Stimulated activated naive CD8-positive, alpha-beta T cell treated with anti-CD3 and anti-CD28 coated beads, Interleukin-15, Interleukin-2, amounts not matched to agents 100 ng/mL and 50 ng/mL, for 24 hours (primary cell): ENCODE measurements around the gene NBEAL2.
A peak's percentile ranks its signal among the peaks of the same experiment; 100 is the strongest.

Source experiments
- H3K27ac Mint-ChIP-seq: one replicate; pipeline ENCODE4 v1.8.0; 2021; ENCODE audit warnings: mild to moderate bottlenecking, mixed read lengths
- H3K27me3 Mint-ChIP-seq: one replicate; pipeline ENCODE4 v1.8.0; 2021; ENCODE audit warnings: mixed read lengths
- H3K36me3 Mint-ChIP-seq: one replicate; pipeline ENCODE4 v1.8.0; 2021; ENCODE audit warnings: low read depth, mixed read lengths
- H3K4me1 Mint-ChIP-seq: one replicate; pipeline ENCODE4 v1.8.0; 2021; ENCODE audit warnings: low read depth, mixed read lengths
- H3K4me3 Mint-ChIP-seq: one replicate; pipeline ENCODE4 v1.8.0; 2021; ENCODE audit warnings: mild to moderate bottlenecking, mixed read lengths
- H3K9me3 Mint-ChIP-seq: one replicate; pipeline ENCODE4 v1.8.0; 2021; ENCODE audit warnings: mixed read lengths

The NBEAL2 gene

DNA sequence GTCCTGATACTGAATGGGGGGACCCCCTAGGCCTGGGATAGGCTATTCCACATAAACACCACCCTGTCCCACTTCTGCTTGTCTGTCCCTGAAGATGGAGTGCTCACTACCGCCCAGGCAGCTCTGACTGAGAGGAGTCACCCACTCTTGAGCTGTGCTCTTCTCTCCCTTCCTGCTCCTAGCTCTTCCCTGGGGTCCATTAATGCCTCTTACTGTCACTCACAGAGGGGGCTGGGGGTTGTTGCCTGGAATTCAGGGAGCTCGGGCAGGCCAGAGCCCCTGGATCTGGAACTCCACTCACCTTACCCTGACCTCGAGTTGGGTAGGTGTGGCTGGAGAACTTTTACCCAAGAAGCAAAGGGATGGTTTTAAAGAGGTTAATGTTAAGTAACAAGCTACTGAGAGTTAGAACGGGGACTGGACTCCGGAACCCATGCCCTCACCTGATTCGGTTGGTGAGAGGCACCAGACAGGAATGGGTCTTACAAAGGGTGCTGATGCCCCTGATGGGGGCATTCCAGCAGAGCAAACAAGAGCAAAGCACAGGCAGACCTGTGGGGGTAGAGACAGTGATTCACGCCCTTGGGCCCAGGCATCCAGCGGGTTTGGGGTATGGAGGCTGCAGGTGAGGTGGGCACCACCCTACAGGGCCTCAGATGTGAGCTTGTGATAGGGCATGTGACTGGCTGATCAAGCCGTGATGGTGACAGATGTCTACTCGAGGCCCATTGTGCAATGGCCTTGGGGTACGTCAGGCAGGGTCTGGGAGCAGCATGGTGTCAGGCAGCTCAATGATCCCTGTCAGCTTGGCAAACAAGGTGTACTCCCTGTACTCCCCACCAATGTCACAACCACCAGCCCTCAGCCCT, 5.4 kb downstream of the NBEAL2 start:
- Mint-ChIP-seq H3K27ac (no peak overlapping the region), H3K4me3 (no peak overlapping the region), H3K9me3 (no peaks in the 10 kb centered on the region), H3K27me3 (no peaks in the 10 kb centered on the region), H3K36me3 (peaks cover 13% of the 10 kb centered on the region), H3K4me1 (peaks cover 76% of the 10 kb centered on the region)

DNA sequence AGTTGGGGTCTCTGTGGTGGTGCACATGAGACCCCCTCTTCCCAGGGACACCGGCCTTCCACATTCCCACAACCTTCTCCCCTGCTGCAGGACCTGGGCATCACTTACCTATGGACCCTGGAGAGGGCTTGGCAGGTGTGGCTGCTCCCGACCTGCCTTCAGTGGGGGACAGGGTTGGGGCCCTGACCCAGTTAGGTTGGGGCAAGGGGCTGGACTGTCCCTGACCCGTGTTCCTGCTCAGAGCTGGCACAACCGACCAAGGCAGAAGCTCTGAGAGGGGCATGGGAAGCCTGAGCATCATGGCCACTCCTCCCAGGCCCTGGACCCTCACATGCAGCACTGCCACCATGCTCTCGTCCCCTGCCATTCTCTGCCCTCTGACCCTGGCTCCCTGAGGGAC, 6.1 kb downstream of the NBEAL2 start:
- Mint-ChIP-seq H3K4me1 (peaks cover 79% of the 10 kb centered on the region), H3K4me3 (no peak overlapping the region), H3K36me3 (peaks cover 18% of the 10 kb centered on the region), H3K27me3 (no peaks in the 10 kb centered on the region), H3K9me3 (no peaks in the 10 kb centered on the region), H3K27ac (no peak overlapping the region)

DNA sequence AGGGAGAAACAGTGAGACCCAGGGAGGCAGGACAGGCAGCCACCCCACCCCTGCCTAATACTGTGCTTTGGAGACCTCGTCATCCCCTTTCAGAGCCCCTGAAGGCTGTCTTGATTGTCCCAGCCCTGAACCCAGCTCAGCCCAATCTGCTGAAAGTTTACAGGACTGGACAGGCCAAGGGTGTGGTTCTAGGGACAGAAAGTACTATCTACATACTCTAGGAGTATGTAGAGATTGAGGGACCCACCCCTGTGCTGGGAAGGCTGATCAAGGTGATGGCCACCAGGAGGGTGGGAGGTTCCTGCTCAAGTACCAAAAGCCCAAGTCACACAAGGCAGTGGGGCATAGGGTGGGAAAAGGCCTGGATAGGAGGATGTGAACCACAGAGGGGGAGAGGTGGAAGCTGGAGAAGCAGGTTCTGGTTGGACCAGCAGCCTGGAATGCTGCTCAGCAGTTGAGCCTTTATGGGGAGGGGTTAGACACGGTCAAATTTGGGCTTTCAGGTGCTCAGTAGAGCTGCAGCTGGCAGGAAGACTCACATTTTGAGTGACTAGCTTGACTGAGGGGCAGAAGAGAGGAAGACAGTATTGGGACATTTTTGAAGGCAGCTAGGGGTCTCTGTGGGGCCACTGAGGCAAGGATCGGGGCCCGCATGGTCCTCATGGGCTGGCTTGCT, 6.7 kb downstream of the NBEAL2 start:
- no peaks in the 10 kb centered on the region for H3K9me3 Mint-ChIP-seq
- peaks cover 18% of the 10 kb centered on the region for H3K36me3 Mint-ChIP-seq
- peaks cover 74% of the 10 kb centered on the region for H3K4me1 Mint-ChIP-seq
- no peaks in the 10 kb centered on the region for H3K27me3 Mint-ChIP-seq
- H3K27ac Mint-ChIP-seq: peak overlapping the region; percentile 90
- no peak overlapping the region for H3K4me3 Mint-ChIP-seq

DNA sequence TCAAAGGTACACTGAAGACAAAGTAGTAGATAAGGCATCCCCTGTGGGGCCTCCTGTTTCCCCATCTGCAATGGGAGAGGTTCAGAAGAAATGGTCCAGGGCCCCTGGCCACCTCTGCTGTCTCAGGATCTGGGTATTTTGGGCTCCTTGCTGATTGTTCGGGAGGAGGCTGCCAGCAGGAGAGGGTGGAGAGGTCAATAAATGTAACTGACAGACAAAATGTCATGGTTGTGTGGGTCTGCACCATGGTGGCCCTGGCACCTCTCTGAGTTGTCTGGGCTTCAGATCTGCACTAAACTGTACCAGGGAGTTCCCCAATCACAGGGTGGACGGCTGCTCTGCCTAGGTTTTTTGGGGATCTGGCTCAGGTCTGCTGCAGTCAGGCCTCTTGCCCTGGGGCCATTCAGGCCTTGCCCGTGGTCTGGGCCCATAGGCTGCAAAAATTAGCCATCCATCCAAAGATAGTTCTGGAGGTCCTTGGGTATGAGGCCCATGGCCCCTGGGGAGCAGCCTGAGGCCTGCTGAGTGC, 7.4 kb downstream of the NBEAL2 start:
- Mint-ChIP-seq H3K9me3 (no peaks in the 10 kb centered on the region), H3K27ac (peak overlapping the region; percentile 90), H3K36me3 (peaks cover 18% of the 10 kb centered on the region), H3K4me3 (peak overlapping the region; percentile 75), H3K4me1 (peaks cover 69% of the 10 kb centered on the region), H3K27me3 (no peaks in the 10 kb centered on the region)

DNA sequence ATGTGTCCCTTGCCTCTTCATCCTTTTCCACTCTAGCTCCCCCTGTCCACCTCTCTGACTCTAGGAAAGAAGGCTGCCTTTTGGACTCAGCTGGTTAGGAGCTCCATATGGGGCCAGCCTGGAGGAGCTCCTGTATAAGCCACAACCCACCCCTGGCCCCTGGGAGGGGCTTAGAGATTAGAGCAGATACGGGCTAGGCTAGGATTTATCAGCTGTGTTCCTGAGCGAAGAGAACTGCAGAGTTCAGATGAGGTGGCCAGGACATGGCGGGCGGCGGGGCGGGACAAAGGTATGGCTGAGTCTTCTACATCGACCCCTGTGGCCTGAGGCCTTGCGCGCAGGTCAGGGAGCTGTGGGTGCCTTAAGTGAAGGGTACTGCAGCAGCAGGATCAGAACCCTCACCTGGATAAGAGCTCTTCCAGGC, 7.9 kb downstream of the NBEAL2 start:
- H3K4me1 Mint-ChIP-seq: peaks cover 69% of the 10 kb centered on the region
- H3K36me3 Mint-ChIP-seq: peaks cover 18% of the 10 kb centered on the region
- H3K4me3 Mint-ChIP-seq: peak overlapping the region; percentile 75
- H3K27ac Mint-ChIP-seq: peak overlapping the region; percentile 90
- H3K27me3 Mint-ChIP-seq: no peaks in the 10 kb centered on the region
- H3K9me3 Mint-ChIP-seq: no peaks in the 10 kb centered on the region

DNA sequence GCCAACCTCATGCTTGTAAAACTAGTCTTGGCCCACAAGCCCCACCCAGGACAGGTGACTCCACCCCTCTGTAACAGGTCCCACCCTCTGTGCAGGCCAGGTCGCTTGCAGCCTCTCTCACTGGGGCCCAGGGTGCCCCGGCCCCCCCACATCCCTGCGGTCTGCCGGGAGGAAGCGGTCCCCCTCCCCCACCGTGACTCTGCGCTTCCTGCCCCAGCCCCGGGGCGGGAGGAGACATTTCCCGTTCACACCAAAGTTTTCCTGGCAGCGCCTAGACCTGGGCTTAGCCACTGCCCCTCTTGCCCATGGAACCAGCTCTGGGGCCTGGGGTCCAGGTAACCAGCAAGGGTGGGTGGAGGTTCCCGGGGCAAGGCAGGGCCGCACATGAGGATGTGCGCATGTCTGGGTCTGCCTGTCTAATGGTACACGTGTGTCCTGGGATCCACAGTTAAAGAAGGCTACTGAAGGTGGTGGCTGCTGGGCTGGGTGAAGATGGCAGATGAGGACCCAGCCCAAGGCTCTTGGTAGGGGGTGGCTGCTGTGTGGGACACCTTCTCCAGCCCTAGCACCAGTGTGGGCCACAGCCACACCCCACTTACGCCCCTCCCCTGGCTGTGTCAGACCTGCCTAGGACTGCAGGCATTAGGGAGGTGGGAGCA, 8.4 kb downstream of the NBEAL2 start:
- peak overlapping the region; percentile 75 for H3K4me3 Mint-ChIP-seq
- H3K4me1 Mint-ChIP-seq: peaks cover 64% of the 10 kb centered on the region
- H3K36me3 Mint-ChIP-seq: peaks cover 18% of the 10 kb centered on the region
- H3K9me3 Mint-ChIP-seq: no peaks in the 10 kb centered on the region
- H3K27ac Mint-ChIP-seq: peak overlapping the region; percentile 90
- H3K27me3 Mint-ChIP-seq: no peaks in the 10 kb centered on the region

DNA sequence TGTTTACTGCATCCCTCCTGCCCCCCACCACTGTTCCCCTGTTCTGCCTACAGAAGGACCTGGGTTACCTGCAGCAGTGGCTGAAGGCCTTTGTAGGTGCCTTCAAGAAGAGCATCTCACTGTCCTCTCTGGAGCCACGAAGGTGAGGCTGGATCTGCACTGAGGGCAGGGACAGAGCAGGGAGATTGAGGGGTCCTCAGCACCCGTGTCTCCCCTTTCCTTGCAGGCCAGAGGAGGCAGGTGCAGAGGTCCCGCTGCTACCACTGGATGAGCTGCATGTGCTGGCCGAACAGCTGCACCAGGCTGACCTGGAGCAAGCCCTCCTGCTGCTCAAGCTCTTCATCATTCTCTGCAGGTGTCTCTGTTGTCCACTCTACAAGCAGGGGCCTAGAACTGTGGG, 9.2 kb downstream of the NBEAL2 start:
- peaks cover 18% of the 10 kb centered on the region for H3K36me3 Mint-ChIP-seq
- no peaks in the 10 kb centered on the region for H3K27me3 Mint-ChIP-seq
- H3K27ac Mint-ChIP-seq: peak overlapping the region; percentile 72
- H3K9me3 Mint-ChIP-seq: no peaks in the 10 kb centered on the region
- peaks cover 62% of the 10 kb centered on the region for H3K4me1 Mint-ChIP-seq
- H3K4me3 Mint-ChIP-seq: peak overlapping the region; percentile 13

DNA sequence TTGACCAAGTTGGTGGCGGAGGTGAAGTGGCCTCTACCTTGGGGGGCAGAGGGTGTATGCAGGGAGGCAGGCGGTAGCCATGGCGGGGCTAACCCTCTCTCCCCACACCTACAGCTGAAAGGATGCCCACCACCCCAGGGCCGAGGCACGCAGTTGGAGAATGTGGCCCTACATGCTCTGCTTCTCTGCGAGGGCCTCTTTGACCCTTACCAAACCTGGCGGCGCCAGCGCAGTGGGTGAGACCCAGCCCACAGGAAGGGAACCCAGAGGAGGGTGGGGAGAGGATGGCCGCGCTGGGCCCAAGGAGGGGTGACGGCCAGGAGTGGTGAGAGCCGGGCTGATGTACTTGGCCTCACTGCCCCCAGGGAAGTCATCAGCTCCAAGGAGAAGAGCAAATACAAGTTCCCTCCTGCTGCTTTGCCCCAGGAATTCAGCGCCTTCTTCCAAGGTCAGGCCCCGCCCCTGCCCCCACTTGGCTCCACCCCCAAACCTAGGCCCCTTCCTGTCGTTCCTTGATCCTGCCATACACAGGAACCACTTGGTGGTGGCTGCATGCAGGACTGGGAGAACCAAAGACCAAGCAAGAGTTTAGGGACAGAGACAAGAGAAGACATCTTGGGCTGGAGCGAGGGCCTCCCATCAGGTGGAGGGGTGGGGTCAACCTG, 9.8 kb downstream of the NBEAL2 start:
- peaks cover 18% of the 10 kb centered on the region for H3K36me3 Mint-ChIP-seq
- H3K9me3 Mint-ChIP-seq: no peaks in the 10 kb centered on the region
- H3K27ac Mint-ChIP-seq: peak overlapping the region; percentile 72
- peaks cover 58% of the 10 kb centered on the region for H3K4me1 Mint-ChIP-seq
- H3K4me3 Mint-ChIP-seq: peak overlapping the region; percentile 13
- H3K27me3 Mint-ChIP-seq: no peaks in the 10 kb centered on the region

DNA sequence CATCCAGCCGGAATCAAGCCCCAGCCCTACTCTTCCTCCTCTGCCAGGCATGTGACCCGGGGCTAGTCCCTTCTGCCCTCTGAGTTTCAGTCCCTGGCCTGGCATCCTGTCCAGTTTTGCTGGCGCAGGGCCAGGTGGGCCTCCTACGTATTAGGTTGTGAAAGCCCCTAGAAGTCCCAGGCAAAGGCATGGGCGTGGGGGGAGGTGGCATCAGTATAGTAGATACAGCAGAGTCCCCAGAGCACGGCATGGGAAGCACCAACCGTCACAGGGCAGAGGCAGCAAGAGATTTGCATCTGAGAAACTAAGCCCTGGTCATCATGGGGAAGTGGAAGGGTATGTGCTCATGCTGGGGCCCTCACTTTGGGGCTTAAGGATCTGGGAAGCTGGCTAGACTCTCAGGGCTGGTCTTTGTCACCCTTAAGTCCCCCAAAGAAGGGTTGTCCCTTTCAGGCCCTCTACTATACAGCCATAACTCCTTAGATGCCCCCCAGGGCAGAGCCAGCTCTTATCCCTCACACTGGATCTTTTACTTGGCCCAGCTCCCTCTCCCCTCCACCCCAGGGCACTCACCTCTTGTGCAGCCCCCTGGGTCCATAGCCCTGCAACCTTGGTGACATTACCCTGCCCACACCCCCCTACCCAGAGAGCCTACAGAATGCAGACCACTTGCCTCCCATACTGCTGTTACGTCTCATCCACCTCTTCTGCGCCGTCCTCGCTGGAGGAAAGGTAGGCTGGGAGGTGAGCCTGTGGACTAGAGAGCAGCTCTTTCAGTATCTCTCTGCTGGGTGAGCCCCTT, 11.3 kb downstream of the NBEAL2 start:
- peaks cover 44% of the 10 kb centered on the region for H3K4me1 Mint-ChIP-seq
- peaks cover 13% of the 10 kb centered on the region for H3K36me3 Mint-ChIP-seq
- H3K9me3 Mint-ChIP-seq: no peaks in the 10 kb centered on the region
- H3K4me3 Mint-ChIP-seq: no peak overlapping the region
- H3K27ac Mint-ChIP-seq: peak overlapping the region; percentile 51
- H3K27me3 Mint-ChIP-seq: no peaks in the 10 kb centered on the region

DNA sequence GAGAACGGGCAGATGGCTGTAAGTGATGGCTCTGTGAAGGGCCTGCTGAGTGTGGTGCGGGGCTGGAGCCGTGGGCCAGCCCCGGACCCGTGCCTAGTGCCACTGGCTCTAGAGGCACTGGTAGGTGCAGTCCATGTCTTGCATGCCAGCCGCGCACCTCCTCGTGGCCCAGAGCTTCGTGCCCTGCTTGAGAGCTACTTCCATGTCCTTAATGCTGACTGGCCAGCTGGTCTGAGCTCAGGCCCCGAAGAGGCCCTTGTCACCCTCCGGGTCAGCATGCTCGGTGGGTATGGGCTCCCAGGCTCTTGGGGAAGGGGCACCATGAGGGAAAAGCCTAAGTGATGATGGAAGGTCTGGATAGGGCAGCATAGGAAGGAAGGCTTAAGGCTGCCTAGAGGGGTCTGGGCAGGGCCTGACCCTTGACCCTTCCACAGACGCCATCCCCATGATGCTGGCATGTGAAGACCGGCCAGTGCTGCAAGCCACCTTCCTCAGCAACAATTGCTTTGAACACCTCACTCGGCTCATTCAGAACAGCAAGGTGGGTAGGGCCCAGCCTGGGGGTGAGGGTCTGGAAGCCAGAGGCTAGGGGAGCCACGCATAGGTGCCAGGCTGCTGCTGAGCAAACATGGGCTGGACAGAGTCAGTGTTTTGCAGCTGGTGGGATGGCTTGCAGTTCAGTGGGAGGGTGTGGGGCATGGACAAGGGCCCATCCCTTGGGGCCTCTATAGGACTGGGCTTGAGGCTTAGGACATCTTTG, 12.1 kb downstream of the NBEAL2 start:
- H3K36me3 Mint-ChIP-seq: peaks cover 13% of the 10 kb centered on the region
- no peak overlapping the region for H3K27ac Mint-ChIP-seq
- no peaks in the 10 kb centered on the region for H3K9me3 Mint-ChIP-seq

DNA sequence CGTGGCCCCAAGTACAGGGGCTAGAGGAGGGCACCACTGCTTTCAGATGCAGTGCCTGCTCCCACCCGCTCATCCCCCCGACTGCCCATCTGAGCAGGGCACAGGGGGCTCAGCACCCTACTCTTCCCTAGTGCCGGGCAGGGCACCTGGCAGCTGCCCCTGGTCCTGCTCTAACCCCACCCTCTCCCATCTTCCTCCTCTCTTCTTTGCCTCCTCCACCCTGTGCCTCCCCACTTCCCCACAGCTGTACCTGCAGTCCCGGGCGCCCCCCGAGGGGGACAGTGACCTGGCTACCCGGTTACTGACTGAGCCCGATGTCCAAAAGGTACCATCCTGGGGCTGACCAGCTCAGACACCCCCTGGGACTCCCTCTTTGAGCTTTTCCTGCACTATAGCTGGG, 12.8 kb downstream of the NBEAL2 start:
- H3K27me3 Mint-ChIP-seq: no peaks in the 10 kb centered on the region
- peaks cover 13% of the 10 kb centered on the region for H3K36me3 Mint-ChIP-seq
- no peaks in the 10 kb centered on the region for H3K9me3 Mint-ChIP-seq
- no peak overlapping the region for H3K4me3 Mint-ChIP-seq
- H3K4me1 Mint-ChIP-seq: peaks cover 37% of the 10 kb centered on the region
- H3K27ac Mint-ChIP-seq: no peak overlapping the region

More for the DNA sequence above, 12.1 kb downstream of the NBEAL2 start:
- H3K4me1 Mint-ChIP-seq: peaks cover 37% of the 10 kb centered on the region
- no peaks in the 10 kb centered on the region for H3K27me3 Mint-ChIP-seq
- no peak overlapping the region for H3K4me3 Mint-ChIP-seq

DNA sequence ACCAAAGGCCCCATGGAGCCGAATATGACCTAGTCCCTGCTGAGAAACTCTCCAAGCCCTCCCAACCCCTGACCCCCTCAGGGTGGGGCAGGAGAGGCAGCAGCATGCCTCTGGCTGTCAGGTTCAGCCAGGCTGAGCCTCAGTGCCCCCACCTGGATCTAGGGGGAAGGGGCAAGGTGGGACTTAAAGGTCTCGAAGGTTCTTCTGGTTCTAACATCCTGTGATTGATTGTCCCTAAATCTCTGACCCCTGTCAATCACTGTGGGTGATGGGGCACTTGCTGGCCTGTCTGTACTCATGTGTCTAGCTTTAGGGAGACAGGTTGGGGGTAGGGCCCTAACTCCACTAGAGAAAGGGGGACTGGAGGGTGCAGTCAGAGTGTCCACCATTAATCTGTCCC, 13.8 kb downstream of the NBEAL2 start:
- Mint-ChIP-seq H3K4me1 (peaks cover 31% of the 10 kb centered on the region), H3K9me3 (no peaks in the 10 kb centered on the region)

DNA sequence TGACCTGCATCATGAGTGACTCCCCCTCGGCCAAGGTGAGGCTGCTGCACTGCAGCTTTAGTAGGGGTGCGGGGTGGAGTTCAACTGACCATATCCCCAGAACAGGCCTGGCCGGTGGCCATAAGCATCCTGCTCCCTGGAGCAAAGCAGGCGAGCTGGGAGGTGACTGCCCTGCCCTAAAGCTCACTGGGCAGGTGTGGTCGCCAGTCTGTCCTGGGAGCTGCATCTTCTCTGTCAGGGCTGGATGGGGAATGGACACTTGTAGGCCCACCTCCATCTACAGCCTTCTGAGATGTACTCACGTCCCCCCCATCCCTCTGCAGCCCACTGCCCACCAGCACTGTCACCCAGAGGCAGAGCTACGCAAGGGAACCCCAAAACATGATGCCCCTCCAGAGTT, 14.5 kb downstream of the NBEAL2 start:
- Mint-ChIP-seq H3K36me3 (peaks cover 16% of the 10 kb centered on the region), H3K27ac (no peak overlapping the region), H3K27me3 (no peaks in the 10 kb centered on the region), H3K4me3 (no peak overlapping the region), H3K9me3 (no peaks in the 10 kb centered on the region), H3K4me1 (peaks cover 25% of the 10 kb centered on the region)

More for the DNA sequence above, 13.8 kb downstream of the NBEAL2 start:
- H3K27ac Mint-ChIP-seq: no peak overlapping the region
- H3K4me3 Mint-ChIP-seq: no peak overlapping the region
- peaks cover 15% of the 10 kb centered on the region for H3K36me3 Mint-ChIP-seq
- H3K27me3 Mint-ChIP-seq: no peaks in the 10 kb centered on the region
